H7 (cell line): ENCODE measurements around the gene TMEM219. TPM values are rescaled to one million over a fixed set of nuclear protein-coding genes. Genes with fewer than 3 reads are reported as not detected.
A peak's percentile ranks its signal among the peaks of the same experiment; 100 is the strongest.

Experiments used
- DNase-seq: peaks from one replicate; pipeline ENCODE4 v3.0.0; 2012
- H3K27me3 ChIP-seq: 2 replicates; pipeline ENCODE4 v1.6.0; 2011; ENCODE audit warnings: mild to moderate bottlenecking, low read length; ENCODE audit not compliant: control insufficient read depth, insufficient read depth
- H3K36me3 ChIP-seq: replicated peaks from 2 replicates; pipeline ENCODE4 v1.5.1; 2011; ENCODE audit warnings: low read length; ENCODE audit not compliant: control insufficient read depth, insufficient read depth
- H3K4me3 ChIP-seq: 2 replicates; pipeline ENCODE4 v1.5.1; 2011; ENCODE audit warnings: low read depth, mild to moderate bottlenecking, control low read depth, low read length, moderate library complexity; ENCODE audit not compliant: insufficient read depth
- total RNA-seq: library from RNA; depleted of rRNA; stranded (reverse); fragments of >200 nt; shearing (Covaris generic); gene quantifications from 2 replicates; pipeline ENCODE4 v1.2.3, GENCODE V29; 2014

Gene TMEM219
- total RNA-seq, 1 experiment from 2014 or later, result 97.6 TPM

DNA sequence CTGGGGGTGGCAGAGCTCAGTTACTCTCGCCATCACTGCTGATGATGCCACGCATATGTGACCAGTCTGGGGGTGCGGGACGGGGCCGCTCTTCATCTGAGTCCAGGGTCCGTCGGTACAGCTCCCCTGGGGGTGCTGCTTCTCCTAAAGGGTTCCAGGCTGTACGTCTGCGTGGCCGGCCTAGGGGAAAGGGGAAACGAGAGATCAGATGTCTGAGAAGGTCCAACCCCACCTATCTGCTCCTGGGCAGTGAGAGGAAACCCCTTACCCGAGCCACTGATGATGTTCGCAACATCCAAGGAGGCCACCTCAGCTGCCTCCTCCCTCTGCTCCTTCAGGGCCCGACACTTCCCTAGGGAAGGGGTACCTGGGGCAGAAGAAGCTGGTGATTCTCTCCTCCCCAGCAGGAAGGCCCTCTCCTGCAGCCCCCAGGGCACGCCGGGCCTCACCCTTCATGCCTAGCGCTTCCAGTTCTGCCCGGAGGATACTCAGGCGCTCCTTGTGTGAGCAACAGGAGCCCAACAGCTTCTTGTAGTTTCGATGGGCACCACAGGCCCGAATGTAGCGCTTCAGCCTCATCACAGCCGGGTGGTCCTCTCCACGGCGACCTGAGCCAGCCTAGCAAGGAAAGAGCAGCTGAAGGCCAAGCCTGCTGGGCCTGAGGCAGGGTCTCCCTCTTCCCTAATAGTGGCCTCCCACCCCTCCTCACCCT is 31.5 kb downstream of the TMEM219 start:
- H3K36me3 ChIP-seq, result peaks cover 4% of the 10 kb centered on the region
- H3K4me3 ChIP-seq, result no peak overlapping the region
- DNase-seq, result no peak
- no peaks in the 10 kb centered on the region for H3K27me3 ChIP-seq

- DNase-seq, result no peak
- H3K36me3 ChIP-seq, result peaks cover 4% of the 10 kb centered on the region
- no peak overlapping the region for H3K4me3 ChIP-seq
- no peaks in the 10 kb centered on the region for H3K27me3 ChIP-seq
These were observed 32.2 kb downstream of the TMEM219 start for GRCh38 chr16:29993903-29994599.

DNA sequence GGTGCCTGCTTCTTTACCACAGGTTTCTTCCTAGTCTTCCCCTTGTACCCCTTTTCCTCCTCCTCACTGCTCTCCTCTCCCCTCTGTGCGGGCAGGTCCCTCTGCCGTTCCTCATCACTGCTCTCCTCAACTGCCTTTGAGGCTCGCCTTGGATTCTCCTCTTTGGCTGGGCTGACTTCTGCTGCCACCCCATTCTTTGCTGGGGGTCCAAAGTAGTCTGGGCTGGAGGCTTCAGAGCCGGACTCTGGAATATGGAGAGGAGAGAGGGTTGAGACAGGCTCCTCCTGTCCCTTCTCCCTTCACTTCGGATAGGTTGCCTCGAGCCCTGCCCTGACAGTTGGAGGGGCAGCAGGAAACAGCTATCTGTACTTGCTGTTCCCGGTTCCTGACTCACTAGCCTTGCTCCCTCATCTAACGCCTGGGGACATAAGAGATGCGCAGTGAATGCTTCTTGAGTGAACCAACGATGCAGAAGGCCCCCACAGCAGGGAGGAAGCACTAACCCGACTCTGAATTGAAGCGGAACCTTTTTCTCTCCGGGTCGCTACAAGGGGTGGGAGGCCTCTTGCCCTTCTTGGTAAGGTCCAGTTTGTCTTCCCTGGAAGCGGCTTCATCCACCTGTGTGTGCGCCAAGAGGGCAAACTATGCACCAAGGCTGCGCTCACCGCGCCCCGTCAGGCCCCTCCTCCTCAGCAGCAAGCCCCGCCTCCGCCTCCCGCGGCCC is 32.9 kb downstream of the TMEM219 start:
- peaks cover 4% of the 10 kb centered on the region for H3K36me3 ChIP-seq
- peak; percentile 98 for DNase-seq
- no peaks in the 10 kb centered on the region for H3K27me3 ChIP-seq
- H3K4me3 ChIP-seq, result peak overlapping the region; percentile 81

- Histone ChIP-seq H3K4me3 (peak within 1 kb of the TSS; percentile 81), H3K36me3 (peaks cover 4% of the 10 kb centered on the region), H3K27me3 (no peaks in the 10 kb centered on the region)
- peak; percentile 95 for DNase-seq
These were observed 33.5 kb downstream of the TMEM219 start, which contains the start of gene HIRIP3 for GRCh38 chr16:29995324-29995910. Gene HIRIP3 (minus strand): TSS chr16:29995617. CDS start chr16:29995605, 12 bp downstream.

DNA sequence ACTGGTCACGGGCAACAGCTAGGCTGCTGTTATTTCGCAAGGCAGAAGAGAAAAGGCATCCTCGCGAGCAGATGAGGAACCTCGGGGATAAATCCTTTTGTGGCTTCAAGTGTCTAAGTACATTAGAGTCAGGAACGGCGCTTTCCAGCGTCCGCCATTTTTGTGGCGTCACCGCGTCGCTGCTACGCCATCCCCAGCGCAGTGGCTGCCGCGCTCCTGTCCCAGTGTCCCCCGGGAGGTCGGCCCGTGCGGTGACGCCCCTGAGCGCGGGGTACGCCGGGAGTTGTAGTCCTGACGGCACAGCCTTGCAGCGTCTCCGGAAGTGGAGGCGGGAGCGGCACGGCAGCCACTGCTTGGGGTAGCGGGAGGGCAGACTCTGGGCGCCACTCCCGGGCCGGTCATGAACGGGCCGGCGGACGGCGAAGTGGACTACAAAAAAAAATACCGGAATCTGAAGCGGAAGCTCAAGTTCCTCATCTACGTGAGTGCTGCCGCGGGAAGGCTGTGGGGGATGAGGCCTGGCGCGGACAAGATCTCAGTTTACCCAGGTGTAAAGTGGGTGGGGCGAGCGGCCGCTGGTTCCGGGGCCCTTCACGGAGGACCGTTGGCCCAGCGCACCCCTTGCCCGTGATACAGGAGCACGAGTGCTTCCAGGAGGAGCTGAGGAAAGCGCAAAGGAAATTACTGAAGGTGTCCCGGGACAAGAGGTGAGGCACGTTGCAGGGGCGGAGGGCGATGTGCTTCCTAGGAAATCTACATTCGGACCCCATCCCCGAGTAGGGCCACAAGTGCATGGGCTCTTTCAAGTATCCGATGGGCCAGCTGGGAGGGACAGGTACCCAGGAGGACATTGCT is 34.3 kb downstream of the TMEM219 start, which contains the start of gene INO80E:
INO80E (plus strand) TSS at position 331 of the 855 bp plus-strand sequence; CDS start at position 401, 70 bp downstream.
- Histone ChIP-seq H3K4me3 (peak within 1 kb of the TSS; percentile 81), H3K27me3 (no peaks in the 10 kb centered on the region), H3K36me3 (peaks cover 3% of the 10 kb centered on the region)
- DNase-seq, result peak; percentile 100

DNA sequence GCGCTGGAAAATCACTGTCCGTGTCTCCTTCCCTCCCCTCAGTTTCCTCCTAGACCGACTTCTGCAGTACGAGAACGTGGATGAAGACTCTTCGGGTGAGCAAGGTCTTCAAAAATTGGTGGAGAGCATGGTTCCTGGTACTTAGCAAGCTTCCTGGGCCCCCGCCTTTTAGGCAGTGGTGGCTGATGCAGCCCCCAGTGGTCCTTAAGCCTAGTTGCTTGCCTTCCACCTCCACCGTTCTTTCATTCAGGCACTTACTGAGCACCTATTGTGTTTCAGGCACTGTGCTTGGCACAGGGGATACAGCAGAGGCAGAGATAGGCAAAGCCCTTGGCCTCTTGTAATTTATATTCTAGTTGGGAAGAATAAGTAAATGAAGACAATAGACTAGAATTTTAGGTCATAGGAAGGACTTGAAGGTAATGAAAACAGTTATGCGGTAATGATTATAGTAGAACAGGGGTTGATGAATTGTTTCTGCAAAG is 34.9 kb downstream of the TMEM219 start:
- Histone ChIP-seq H3K4me3 (peak overlapping the region; percentile 81), H3K36me3 (peaks cover 3% of the 10 kb centered on the region), H3K27me3 (no peaks in the 10 kb centered on the region)
- DNase-seq, result no peak

GRCh38 chr16:29999605-30000004 is 37.7 kb downstream of the TMEM219 start:
- H3K27me3 ChIP-seq, result no peaks in the 10 kb centered on the region
- no peak overlapping the region for H3K4me3 ChIP-seq
- peaks cover 2% of the 10 kb centered on the region for H3K36me3 ChIP-seq
- no peak for DNase-seq

DNA sequence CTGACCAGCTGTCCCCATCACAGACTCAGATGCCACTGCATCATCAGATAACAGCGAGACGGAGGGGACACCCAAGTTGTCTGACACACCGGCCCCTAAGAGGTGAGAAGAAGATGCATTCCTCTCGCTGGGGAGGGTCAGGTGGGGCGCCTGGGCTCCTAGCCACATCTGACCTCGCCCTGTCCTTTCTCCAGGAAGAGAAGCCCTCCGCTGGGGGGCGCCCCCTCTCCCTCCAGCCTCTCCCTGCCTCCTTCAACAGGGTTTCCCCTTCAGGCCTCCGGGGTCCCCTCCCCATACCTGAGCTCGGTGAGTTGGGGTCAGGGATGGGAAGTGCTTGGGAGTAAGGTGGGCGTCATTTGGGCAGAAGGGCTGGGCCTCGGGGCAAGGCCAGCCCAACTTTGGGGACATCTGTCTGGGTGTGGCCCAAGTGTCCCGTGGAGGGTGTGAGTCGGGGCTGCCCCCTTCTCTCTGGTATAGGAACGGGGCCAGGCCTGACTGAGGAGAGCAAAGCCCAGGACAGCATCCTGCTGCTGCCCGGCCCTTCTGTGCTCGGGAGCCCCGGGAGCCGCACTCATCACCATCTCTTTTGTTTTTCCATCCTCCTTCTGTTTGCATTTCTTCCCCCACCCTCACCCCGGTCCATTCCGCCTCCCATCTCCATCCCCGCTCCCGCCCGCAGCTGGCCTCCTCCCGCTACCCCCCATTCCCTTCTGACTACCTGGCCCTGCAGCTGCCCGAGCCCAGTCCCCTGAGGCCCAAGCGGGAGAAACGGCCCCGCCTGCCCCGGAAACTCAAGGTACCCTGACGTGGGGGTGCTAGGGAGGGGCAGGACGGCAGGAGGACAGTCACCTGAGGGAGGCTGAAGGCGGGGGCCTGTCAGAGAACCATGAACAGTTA is 39.1 kb downstream of the TMEM219 start:
- H3K36me3 ChIP-seq, result peaks cover 2% of the 10 kb centered on the region
- no peaks in the 10 kb centered on the region for H3K27me3 ChIP-seq
- no peak overlapping the region for H3K4me3 ChIP-seq
- peak; percentile 91 for DNase-seq

- no peak overlapping the region for H3K4me3 ChIP-seq
- no peaks in the 10 kb centered on the region for H3K27me3 ChIP-seq
- DNase-seq, result no peak
- H3K36me3 ChIP-seq, result peaks cover 2% of the 10 kb centered on the region
These were observed 40.9 kb downstream of the TMEM219 start for GRCh38 chr16:30002614-30003346.

DNA sequence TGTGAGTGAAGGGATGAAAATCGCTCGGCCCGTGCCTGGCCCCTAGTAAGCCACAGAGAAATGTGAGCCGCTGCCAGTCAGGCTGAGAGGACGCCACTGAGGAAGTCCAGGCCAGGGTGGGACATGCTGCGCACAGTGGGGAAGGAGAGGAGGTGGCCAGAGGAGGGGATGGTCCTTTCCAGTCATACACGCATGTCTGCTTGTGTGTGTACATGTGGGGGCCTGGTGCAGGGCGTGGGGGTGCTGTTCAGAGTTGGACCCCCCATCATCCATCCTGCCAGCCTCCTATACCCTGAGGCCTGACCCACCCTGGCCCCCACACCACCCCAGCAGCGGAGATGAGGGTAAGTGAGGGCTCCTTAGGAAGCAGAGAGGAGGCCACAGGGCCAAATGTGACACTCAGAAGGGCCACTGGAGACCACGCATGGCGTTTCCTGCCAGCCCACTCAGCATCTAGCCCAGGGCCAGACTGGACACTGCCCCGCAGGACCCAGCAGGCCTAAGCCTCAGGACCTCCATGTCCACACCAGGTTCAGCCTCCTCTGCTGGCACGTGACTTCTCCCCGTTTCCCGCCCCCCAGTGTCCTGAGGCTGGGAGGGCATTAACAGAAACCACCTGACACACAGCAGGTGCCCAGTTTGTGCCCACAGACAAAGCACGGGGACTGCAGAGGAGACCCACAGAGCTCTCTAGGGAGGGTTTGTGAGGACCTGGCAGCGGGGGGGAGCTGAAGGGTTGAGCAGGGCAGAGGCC is 42.0 kb downstream of the TMEM219 start:
- no peak overlapping the region for H3K4me3 ChIP-seq
- no peak for DNase-seq
- no peaks in the 10 kb centered on the region; the same call in 1 of the 2 replicates for H3K27me3 ChIP-seq
- H3K36me3 ChIP-seq, result peaks cover 2% of the 10 kb centered on the region

GRCh38 chr16:30004424-30004776 is 42.5 kb downstream of the TMEM219 start:
- peaks cover 2% of the 10 kb centered on the region for H3K36me3 ChIP-seq
- peaks cover 2% of the 10 kb centered on the region for H3K27me3 ChIP-seq
- no peak overlapping the region for H3K4me3 ChIP-seq
- DNase-seq, result peak; percentile 71

GRCh38 chr16:30004811-30005242 is 42.9 kb downstream of the TMEM219 start:
- DNase-seq, result peak; percentile 80
- H3K36me3 ChIP-seq, result peaks cover 2% of the 10 kb centered on the region
- peaks cover 6% of the 10 kb centered on the region for H3K27me3 ChIP-seq
- no peak overlapping the region for H3K4me3 ChIP-seq
